Hematopoietic multipotent progenitor cell treated with erythropoietin and hydrocortisone succinate and interleukin-3 and kit ligand, for 6 days (in vitro differentiated cells): ENCODE data around the gene ARGLU1.

Experiments used
- DNase-seq: peaks from one replicate; pipeline ENCODE4 v3.0.0-alpha.2; 2015

The ARGLU1 gene

GRCh38 chr13:106540613-106541012 is 27.3 kb downstream of the ARGLU1 start:
- no peak for DNase-seq

GRCh38 chr13:106537521-106537920 is 30.4 kb downstream of the ARGLU1 start:
- DNase-seq, result no peak

- DNase-seq, result peak; percentile 92
Observed at GRCh38 chr13:106536244-106537034, 31.5 kb downstream of the ARGLU1 start.

- peak; percentile 93 for DNase-seq
Observed at GRCh38 chr13:106535552-106536243, 32.2 kb downstream of the ARGLU1 start, which contains the start of gene EFNB2. TSS of gene EFNB2 (minus strand) at chr13:106535662. CDS start at chr13:106534964, 698 bp downstream.

- no peak for DNase-seq
Observed at GRCh38 chr13:106534639-106535551, 33.0 kb downstream of the ARGLU1 start.

DNA sequence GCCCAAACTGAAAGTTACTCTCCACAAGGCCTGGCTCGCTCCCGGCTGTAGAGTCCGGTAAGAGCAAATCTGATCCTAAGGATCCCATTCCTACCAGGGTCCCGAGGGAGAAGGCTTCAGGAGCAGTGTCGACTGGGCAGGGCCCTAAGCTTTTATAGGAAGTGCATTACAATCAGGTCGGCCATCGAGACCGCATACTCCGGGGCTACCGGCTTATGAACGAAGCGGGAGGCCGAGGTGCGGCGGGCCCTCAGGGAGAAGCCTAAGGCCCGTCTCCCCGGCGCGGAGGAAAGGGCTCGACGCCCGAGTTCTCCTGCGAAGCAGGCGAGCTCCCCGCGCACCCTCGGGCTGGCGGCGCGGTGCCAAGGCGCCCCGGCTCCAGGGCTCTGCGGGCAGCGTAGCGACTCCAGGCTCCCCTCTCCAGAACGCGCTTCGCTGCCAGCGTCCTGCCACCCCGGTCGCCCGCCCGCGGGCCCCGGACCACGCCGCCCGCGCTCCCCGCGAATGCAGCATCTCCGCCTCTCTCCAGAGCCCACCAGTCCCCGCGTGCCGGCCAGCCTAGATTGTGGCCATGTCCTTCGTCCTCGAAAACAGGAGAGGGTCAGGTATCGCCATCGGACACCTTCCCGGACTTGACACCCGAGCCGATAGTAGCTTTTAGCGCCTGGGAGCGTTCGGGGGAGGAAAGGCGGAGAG is 33.8 kb downstream of the ARGLU1 start:
- DNase-seq, result peak; percentile 22

DNA sequence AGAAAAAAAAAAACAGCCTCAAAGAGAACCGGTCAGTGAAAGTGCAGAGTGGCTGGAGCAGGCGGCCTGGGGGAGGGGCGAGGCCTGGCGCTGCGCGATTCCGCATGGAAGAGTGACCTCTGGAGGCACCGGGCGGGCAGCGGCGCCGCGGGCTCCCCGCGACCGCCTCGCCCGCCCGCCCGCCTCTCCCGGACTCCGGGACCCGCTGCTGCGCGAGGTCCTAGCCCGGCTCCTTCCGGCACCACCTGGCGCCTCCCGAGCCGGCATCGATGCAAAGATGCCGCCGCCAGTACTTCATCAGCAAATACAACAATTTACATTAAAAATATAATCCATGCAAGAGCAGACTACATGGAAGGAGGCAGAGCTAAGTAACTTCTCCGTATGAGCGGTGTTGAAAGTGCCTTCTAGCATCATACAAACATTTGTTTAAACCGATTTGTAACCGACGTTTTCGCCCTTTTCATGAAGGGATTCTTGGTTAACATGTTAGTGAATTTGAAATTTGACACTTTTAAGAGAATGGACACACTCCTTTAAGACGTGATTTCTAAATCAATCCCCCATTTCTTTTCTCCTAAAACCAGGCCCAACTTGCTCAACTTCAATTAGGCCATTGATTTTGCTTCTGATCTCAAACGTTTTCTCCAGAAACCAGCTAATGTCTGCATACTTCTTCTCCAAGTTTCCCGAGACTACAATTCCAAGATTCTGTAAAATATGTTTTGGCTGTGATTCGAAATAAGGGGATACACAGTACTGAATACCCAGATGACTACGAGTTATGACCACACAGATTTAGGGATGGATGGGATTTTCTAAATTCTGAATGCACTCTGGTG is 34.6 kb downstream of the ARGLU1 start:
- DNase-seq, result peak; percentile 64

DNA sequence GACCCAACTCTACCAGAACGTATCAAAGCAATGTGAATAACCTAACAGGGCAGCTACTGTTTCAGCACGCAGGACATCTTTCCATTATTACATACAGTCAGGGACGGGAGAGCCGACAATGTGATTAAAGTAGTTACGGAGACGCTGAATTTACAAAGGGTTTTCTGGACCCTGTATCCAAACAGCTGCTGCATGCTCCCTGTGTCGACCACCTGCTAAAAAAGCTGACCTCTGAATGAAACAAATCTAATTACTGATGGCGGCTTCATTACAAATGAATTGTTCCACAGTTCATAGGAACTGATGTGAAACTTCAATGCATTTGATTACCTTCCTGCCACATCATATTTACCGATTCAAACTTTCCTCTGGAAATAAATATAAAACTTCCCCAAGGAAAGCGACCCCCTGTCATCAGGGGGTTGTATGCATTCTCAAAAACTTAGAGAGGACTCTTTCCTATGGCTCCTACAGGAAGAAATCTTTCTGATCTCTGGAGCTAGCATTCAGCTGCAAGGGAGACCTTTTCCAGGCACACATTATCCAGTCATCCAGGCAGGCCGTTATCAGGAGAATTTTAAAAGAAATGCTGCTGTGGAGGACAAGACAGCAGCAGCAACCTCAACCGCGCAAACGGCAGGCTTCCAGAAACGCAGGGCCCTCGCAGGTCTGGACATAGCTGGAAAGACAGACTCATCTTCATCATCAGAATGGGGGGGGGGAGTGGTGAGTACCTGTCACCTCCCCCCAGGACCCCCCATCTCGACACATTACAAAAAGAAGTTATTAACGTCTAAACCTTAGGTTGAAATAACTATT is 35.6 kb downstream of the ARGLU1 start:
- no peak for DNase-seq

GRCh38 chr13:106530980-106531481 is 36.9 kb downstream of the ARGLU1 start:
- DNase-seq, result no peak

- no peak for DNase-seq
Observed at GRCh38 chr13:106530171-106530851, 37.6 kb downstream of the ARGLU1 start.

- no peak for DNase-seq
Observed at GRCh38 chr13:106529415-106530170, 38.3 kb downstream of the ARGLU1 start.

- no peak for DNase-seq
Observed at GRCh38 chr13:106528718-106529414, 39.1 kb downstream of the ARGLU1 start.

- no peak for DNase-seq
Observed at GRCh38 chr13:106527826-106528225, 40.1 kb downstream of the ARGLU1 start.

DNA sequence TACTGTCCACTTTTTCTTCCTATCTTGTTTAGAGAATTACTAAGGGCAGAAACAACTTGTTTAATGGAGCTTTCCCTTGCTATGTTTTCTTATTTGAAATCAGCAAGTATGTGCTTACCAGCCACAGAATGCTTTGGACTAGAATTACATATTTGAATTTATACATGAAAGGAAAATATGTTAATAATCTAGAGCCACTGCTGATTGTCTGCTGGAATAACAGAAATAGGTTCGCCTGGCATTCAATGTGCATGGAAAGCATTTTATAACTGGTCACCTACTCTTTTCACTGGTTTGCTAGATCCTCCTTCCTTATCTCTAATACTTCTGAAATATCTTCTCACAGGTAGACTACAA is 40.5 kb downstream of the ARGLU1 start:
- no peak for DNase-seq

- DNase-seq, result no peak
Observed at GRCh38 chr13:106526738-106527444, 41.0 kb downstream of the ARGLU1 start.

DNA sequence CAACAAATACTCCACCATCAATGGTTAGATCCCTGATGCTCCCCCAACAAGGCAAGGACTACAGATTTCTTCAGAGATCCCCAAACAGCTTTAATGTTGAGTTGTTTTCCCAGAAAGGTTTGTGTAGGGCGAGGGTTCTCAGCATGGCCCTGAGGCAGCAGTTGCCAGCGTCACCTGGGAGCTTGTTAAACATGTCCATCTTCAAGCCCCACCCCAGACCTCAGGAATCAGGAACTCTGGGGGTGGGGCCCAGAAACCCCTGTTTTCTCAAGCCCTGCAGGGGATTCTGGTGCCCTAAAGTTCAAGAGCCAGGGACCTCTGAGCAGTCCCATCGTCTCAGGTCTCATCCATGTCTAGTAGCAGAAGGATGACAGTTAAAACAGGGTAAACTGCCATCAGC is 42.1 kb downstream of the ARGLU1 start:
- no peak for DNase-seq

GRCh38 chr13:106524108-106524507 is 43.8 kb downstream of the ARGLU1 start:
- no peak for DNase-seq

DNA sequence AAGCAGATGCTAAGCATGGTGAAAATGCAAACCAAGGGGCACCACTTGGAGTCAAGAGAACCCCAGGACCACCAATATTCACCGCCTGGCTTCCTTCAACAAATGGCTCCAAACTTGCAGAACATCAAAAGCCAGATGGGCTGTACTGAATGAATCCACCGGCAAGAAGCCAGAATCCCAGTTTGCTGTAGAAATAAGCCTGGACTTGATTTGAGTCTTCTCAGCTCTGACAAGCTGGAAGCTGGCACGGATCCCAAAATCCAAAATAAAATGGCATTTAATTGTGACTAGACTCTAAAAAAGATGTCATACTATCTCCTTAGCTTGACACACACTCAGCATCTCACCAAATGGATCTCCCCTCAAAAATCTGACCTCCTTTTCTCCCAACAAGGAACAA is 44.4 kb downstream of the ARGLU1 start:
- no peak for DNase-seq
